Measurements from ENCODE around the gene FCRLA. TPM values are rescaled to one million over a fixed set of nuclear protein-coding genes. Genes with fewer than 3 reads are reported as not detected.
"Not testable (repeated sequence)": the region's sequence is repeated elsewhere in the genome, so short reads cannot be mapped to it uniquely, and the experiment has no call there.

Gene FCRLA
- total and polyA plus RNA-seq, 2 donors (not counting 1 experiment from before 2014, with no cell fraction given): 140 to 248 TPM

DNA sequence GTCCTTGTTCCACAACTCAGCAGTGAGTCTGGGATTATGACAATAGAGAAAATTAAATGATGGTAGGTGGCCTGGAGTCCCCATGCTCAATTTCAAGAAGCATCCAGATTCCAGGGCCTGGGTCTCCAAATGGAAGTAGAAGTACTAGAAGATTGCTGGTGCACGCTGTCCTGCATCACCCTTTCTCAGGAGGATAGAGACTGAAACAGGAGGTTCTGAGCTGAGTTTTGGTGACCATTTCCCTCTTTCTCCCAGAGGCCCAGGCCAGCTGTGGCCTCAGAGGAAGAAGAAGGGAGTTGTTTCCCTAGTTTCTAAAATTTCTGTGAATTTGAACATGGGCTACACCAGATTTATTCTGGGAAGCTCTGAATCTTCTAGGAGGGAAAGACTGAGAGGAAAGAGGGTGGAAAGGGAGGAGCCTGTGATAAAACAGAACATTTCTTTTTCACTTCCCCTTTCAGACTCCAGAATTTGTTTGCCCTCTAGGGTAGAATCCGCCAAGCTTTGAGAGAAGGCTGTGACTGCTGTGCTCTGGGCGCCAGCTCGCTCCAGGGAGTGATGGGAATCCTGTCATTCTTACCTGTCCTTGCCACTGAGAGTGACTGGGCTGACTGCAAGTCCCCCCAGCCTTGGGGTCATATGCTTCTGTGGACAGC is 44.2 kb upstream of the FCRLA start, which contains the start of gene FCGR2B:
TSS of gene FCGR2B (plus strand) at position 460 of the 656 bp plus-strand sequence. CDS start at position 559, 99 bp downstream.
- H3K9ac ChIP-seq (ENCODE audit: low read length); intact Hi-C loops (cut with micrococcal nuclease); H3K27me3 ChIP-seq (replicated peaks in 1 of 4; ENCODE audit: control extremely low read depth in 1 of 4, control insufficient read depth in 3 of 4, insufficient read depth in 4 of 4, low read length in 3 of 4); H3K27ac ChIP-seq (ENCODE audit: low read length in 2 of 2); H3K79me2 ChIP-seq (ENCODE audit: control insufficient read depth, insufficient read depth, low read length); H3K9me3 Mint-ChIP-seq (ENCODE audit: insufficient read depth); H3K36me3 ChIP-seq (replicated peaks in 1 of 2; ENCODE audit: control extremely low read depth in 1 of 2, control insufficient read depth in 1 of 2, extremely low read depth in 1 of 2, insufficient read depth in 2 of 2, low read length in 1 of 2); H3K4me1 Mint-ChIP-seq; H3K4me2 ChIP-seq (replicated peaks; ENCODE audit: low read depth, low read length, poor library complexity, severe bottlenecking); CTCF ChIA-PET; POLR2A ChIA-PET; H3K27ac Mint-ChIP-seq; H4K20me1 ChIP-seq (ENCODE audit: control insufficient read depth, insufficient read depth, low read length, poor library complexity, severe bottlenecking); DNase-seq; H3K9me3 ChIP-seq (ENCODE audit: control extremely low read depth in 1 of 3, control insufficient read depth in 2 of 3, insufficient read depth in 1 of 3, low read length in 2 of 3); H3K4me1 ChIP-seq (ENCODE audit: control insufficient read depth in 2 of 2, insufficient read depth in 2 of 2, low read length in 2 of 2); H2AFZ ChIP-seq (ENCODE audit: insufficient read depth, low read depth, low read length, poor library complexity, severe bottlenecking); H3K27me3 Mint-ChIP-seq: not testable (repeated sequence)
- no CpG with 5 or more reads among the region's 4 CpGs for WGBS (ENCODE audit: insufficient coverage)
- H3K4me3 ChIP-seq (ENCODE audit: control extremely low read depth in 1 of 5, extremely low read depth in 1 of 5, insufficient read depth in 1 of 5, low read depth in 2 of 5, low read length in 4 of 5): peak within 1 kb of the TSS in 2 of 5 experiments; percentile 30 to 43
- peak within 1 kb of the TSS; percentile 53 for H3K4me3 Mint-ChIP-seq
- ATAC-seq (ENCODE audit: low read depth): peak; percentile 73

DNA sequence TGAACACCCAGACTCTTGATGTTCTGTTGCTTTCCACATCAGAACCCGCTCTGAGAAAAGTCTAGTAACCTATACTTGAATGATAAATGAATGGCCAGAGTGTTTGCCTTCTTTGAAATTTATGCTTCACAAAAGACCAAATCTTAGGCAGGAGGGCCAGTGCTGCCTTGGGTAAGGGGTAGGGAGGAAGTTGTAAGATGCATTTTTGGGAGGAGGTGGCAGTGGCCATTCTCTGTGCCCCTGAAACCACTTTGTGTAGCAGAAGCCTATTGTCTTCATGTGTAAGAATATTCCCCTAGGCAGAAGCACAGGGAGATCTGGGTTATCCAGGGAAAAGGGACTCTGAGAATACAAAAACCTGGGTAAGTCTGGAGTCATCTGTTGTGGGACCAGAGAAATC is 43.5 kb upstream of the FCRLA start:
- WGBS (ENCODE audit: insufficient coverage): no CpG with 5 or more reads among the region's 1 CpG
- H3K27me3 Mint-ChIP-seq; H3K27ac Mint-ChIP-seq; H3K36me3 ChIP-seq (replicated peaks in 1 of 2; ENCODE audit: control extremely low read depth in 1 of 2, control insufficient read depth in 1 of 2, extremely low read depth in 1 of 2, insufficient read depth in 2 of 2, low read length in 1 of 2); H3K79me2 ChIP-seq (ENCODE audit: control insufficient read depth, insufficient read depth, low read length); H4K20me1 ChIP-seq (ENCODE audit: control insufficient read depth, insufficient read depth, low read length, poor library complexity, severe bottlenecking); H3K9ac ChIP-seq (ENCODE audit: low read length); H3K27me3 ChIP-seq (replicated peaks in 1 of 4; ENCODE audit: control extremely low read depth in 1 of 4, control insufficient read depth in 3 of 4, insufficient read depth in 4 of 4, low read length in 3 of 4); POLR2A ChIA-PET; H3K4me1 Mint-ChIP-seq; DNase-seq; H3K4me2 ChIP-seq (replicated peaks; ENCODE audit: low read depth, low read length, poor library complexity, severe bottlenecking); H3K27ac ChIP-seq (ENCODE audit: low read length in 2 of 2); H3K4me1 ChIP-seq (ENCODE audit: control insufficient read depth in 2 of 2, insufficient read depth in 2 of 2, low read length in 2 of 2); H3K9me3 ChIP-seq (ENCODE audit: control extremely low read depth in 1 of 3, control insufficient read depth in 2 of 3, insufficient read depth in 1 of 3, low read length in 2 of 3); H3K9me3 Mint-ChIP-seq (ENCODE audit: insufficient read depth); H2AFZ ChIP-seq (ENCODE audit: insufficient read depth, low read depth, low read length, poor library complexity, severe bottlenecking); CTCF ChIA-PET; intact Hi-C loops (cut with micrococcal nuclease): not testable (repeated sequence)
- peak; percentile 15 for ATAC-seq (ENCODE audit: low read depth)
- H3K4me3 Mint-ChIP-seq: peak overlapping the region; percentile 53
- peak overlapping the region in 2 of 5 experiments; percentile 30 to 43 for H3K4me3 ChIP-seq (ENCODE audit: control extremely low read depth in 1 of 5, extremely low read depth in 1 of 5, insufficient read depth in 1 of 5, low read depth in 2 of 5, low read length in 4 of 5)

DNA sequence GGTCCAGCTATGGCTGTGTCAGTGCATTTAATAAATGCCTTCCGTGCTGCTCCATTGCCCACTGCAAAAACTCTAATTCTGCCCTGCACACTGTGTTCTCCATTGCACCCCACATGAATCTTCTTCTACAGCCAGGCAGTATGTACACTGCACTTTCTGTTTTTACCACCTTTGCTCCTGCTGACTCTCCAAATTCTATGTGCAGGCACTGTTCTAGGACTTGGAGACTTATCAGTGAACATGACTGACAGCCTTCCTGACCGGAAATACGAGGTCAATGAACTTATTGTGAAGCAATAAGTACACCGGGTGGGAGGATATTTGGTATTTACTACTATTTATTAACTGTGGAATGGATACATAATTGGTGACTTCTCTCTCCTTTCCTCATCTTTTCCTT is 42.3 kb upstream of the FCRLA start:
- H3K9ac ChIP-seq (ENCODE audit: low read length); H3K27ac ChIP-seq (ENCODE audit: low read length in 2 of 2); H3K4me3 ChIP-seq (ENCODE audit: control extremely low read depth in 1 of 5, extremely low read depth in 1 of 5, insufficient read depth in 1 of 5, low read depth in 2 of 5, low read length in 4 of 5); H3K27me3 ChIP-seq (replicated peaks in 1 of 4; ENCODE audit: control extremely low read depth in 1 of 4, control insufficient read depth in 3 of 4, insufficient read depth in 4 of 4, low read length in 3 of 4); H3K79me2 ChIP-seq (ENCODE audit: control insufficient read depth, insufficient read depth, low read length); H3K4me2 ChIP-seq (replicated peaks; ENCODE audit: low read depth, low read length, poor library complexity, severe bottlenecking); H3K4me3 Mint-ChIP-seq; CTCF ChIA-PET; POLR2A ChIA-PET; H3K27me3 Mint-ChIP-seq; H4K20me1 ChIP-seq (ENCODE audit: control insufficient read depth, insufficient read depth, low read length, poor library complexity, severe bottlenecking); H3K27ac Mint-ChIP-seq; H3K36me3 ChIP-seq (replicated peaks in 1 of 2; ENCODE audit: control extremely low read depth in 1 of 2, control insufficient read depth in 1 of 2, extremely low read depth in 1 of 2, insufficient read depth in 2 of 2, low read length in 1 of 2); H3K4me1 Mint-ChIP-seq; intact Hi-C loops (cut with micrococcal nuclease); H3K4me1 ChIP-seq (ENCODE audit: control insufficient read depth in 2 of 2, insufficient read depth in 2 of 2, low read length in 2 of 2); H2AFZ ChIP-seq (ENCODE audit: insufficient read depth, low read depth, low read length, poor library complexity, severe bottlenecking); DNase-seq; H3K9me3 Mint-ChIP-seq (ENCODE audit: insufficient read depth); H3K9me3 ChIP-seq (ENCODE audit: control extremely low read depth in 1 of 3, control insufficient read depth in 2 of 3, insufficient read depth in 1 of 3, low read length in 2 of 3); ATAC-seq (ENCODE audit: low read depth): not testable (repeated sequence)
- WGBS (ENCODE audit: insufficient coverage): no CpG with 5 or more reads among the region's 4 CpGs
